Thyroid gland (tissue), 4 donors: Measurements from ENCODE around the gene ASGR1.

Experiments used
- POLR2A ChIP-seq, 2 donors: fragments of 450-650 bp; IDR thresholded peaks; one replicate each; pipeline ENCODE4 v1.6.1; 2017; ENCODE audit warnings: antibody characterized with exemption in 2 of 2, mild to moderate bottlenecking in 2 of 2, moderate library complexity in 1 of 2
- TF ChIP-seq, protein P1 (sequence below), 6 experiments: fragments of 200-600 bp in 3 of 6; fragments of 450-650 bp in 3 of 6; sonication (generic) in 3 of 6; IDR thresholded peaks; one replicate each; pipeline ENCODE4 v1.5.1; 2016 to 2019; ENCODE audit warnings: antibody characterized with exemption in 6 of 6, mild to moderate bottlenecking in 2 of 6, inconsistent platforms in 1 of 6, moderate library complexity in 1 of 6

DNA sequence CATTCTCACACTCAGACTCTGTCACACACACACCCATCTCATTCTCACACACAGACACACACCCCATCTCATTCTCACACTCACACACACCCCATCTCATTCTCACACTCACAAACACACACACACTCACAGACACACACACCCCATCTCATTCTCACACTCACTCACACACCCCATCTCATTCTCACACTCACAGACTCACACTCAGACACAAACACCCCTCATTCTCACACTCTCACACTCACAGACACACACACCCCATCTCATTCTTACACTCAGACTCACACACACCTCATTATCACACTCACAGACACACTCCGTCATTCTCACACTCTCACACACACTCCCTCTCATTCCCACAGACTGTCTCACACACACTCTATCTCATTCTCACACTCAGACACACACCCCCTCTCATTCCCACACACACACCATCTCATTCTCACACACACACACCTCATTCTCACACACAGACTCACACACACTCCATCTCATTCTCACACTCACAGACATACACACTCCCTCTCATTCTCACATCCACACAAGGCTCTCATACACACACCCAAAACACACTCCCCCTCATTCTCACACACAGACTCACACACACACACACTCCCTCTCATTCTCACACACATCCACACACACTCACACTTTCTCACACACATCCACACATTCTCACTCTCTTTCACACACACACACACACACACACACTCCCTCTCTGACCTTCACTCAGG is 2.9 kb downstream of the ASGR1 start:
- TF ChIP-seq POLR2A (IDR thresholded peaks at IDR 0.05) = no peak
- TF ChIP-seq, protein P1, sequence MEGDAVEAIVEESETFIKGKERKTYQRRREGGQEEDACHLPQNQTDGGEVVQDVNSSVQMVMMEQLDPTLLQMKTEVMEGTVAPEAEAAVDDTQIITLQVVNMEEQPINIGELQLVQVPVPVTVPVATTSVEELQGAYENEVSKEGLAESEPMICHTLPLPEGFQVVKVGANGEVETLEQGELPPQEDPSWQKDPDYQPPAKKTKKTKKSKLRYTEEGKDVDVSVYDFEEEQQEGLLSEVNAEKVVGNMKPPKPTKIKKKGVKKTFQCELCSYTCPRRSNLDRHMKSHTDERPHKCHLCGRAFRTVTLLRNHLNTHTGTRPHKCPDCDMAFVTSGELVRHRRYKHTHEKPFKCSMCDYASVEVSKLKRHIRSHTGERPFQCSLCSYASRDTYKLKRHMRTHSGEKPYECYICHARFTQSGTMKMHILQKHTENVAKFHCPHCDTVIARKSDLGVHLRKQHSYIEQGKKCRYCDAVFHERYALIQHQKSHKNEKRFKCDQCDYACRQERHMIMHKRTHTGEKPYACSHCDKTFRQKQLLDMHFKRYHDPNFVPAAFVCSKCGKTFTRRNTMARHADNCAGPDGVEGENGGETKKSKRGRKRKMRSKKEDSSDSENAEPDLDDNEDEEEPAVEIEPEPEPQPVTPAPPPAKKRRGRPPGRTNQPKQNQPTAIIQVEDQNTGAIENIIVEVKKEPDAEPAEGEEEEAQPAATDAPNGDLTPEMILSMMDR (IDR thresholded peaks at IDR 0.05) = no peak
